ENCODE results near the gene FHIT. TPM values are rescaled to one million over a fixed set of nuclear protein-coding genes. Genes with fewer than 3 reads are reported as not detected.
"Not testable (repeated sequence)": the region's sequence is repeated elsewhere in the genome, so short reads cannot be mapped to it uniquely, and the experiment has no call there.

Gene FHIT
- total and polyA plus RNA-seq, 2 experiments from 2014 or later: 0.22 to 0.90 TPM

GRCh38 chr3:61221759-61222362 is 29.4 kb downstream of the FHIT start:
- H3K9me2 ChIP-seq (ENCODE audit: insufficient read depth): no peaks in the 10 kb centered on the region
- no peaks in the 10 kb centered on the region for H4K20me1 ChIP-seq (ENCODE audit: insufficient read depth)
- no peak for TF ChIP-seq EZH2phosphoT487 (IDR thresholded peaks at IDR 0.05; ENCODE audit: insufficient read depth, low read depth)
- TF ChIP-seq EZH2 (IDR thresholded peaks at IDR 0.05; ENCODE audit: insufficient read depth, poor library complexity, severe bottlenecking): no peak
- no peaks in the 10 kb centered on the region for H3F3A ChIP-seq (ENCODE audit: insufficient read depth)
- H3K4me1 ChIP-seq (ENCODE audit: insufficient read depth): no peaks in the 10 kb centered on the region
- no peak overlapping the region for H3K27ac ChIP-seq
- H3K9ac ChIP-seq: no peak overlapping the region
- H3K4me3 ChIP-seq: no peak overlapping the region
- in situ Hi-C loops (cut with MboI): no loop called here
- H3K9me3 ChIP-seq (ENCODE audit: low read depth): no peaks in the 10 kb centered on the region
- H2AFZ ChIP-seq: no peak overlapping the region
- no peaks in the 10 kb centered on the region for H3K79me2 ChIP-seq (ENCODE audit: insufficient read depth)
- H3K27me3 ChIP-seq (replicated peaks; ENCODE audit: insufficient read depth): no peaks in the 10 kb centered on the region
- H3K4me2 ChIP-seq (ENCODE audit: unreplicated experiment): no peak overlapping the region
- no peaks in the 10 kb centered on the region for H3K36me3 ChIP-seq (ENCODE audit: low read depth)
- WGBS, 2 experiments (ENCODE audit: low coverage in 1 of 2, low lambda C conversion rate in 2 of 2, missing lambda C conversion rate in 2 of 2): 63 to 66% methylated on average over 6 of the region's 6 CpGs
- no peak for DNase-seq

- H3K9me3 ChIP-seq (ENCODE audit: low read depth): no peaks in the 10 kb centered on the region
Observed at GRCh38 chr3:61218504-61218903, 32.7 kb downstream of the FHIT start.

DNA sequence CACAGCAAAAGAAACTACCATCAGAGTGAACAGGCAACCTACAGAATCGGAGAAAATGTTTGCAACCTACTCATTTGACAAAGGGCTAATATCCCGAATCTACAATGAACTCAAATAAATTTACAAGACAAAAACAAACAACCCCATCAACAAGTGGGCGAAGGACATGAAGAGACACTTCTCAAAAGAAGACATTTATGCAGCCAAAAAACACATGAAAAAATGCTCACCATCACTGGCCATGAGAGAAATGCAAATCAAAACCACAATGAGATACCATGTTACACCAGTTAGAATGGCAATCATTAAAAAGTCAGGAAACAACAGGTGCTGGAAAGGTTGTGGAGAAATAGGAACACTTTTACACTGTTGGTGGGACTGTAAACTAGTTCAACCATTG is 35.1 kb downstream of the FHIT start:
- H3K9me2 ChIP-seq (ENCODE audit: insufficient read depth); H3K36me3 ChIP-seq (ENCODE audit: low read depth); H4K20me1 ChIP-seq (ENCODE audit: insufficient read depth); H3K9ac ChIP-seq; H3K4me2 ChIP-seq (ENCODE audit: unreplicated experiment); H3K4me3 ChIP-seq; H3K27me3 ChIP-seq (replicated peaks; ENCODE audit: insufficient read depth); in situ Hi-C loops (cut with MboI); H3K27ac ChIP-seq; DNase-seq; H3F3A ChIP-seq (ENCODE audit: insufficient read depth); H3K79me2 ChIP-seq (ENCODE audit: insufficient read depth); H2AFZ ChIP-seq; H3K9me3 ChIP-seq (ENCODE audit: low read depth); H3K4me1 ChIP-seq (ENCODE audit: insufficient read depth): not testable (repeated sequence)
- WGBS, 2 experiments (ENCODE audit: low coverage in 1 of 2, low lambda C conversion rate in 2 of 2, missing lambda C conversion rate in 2 of 2): 38 to 41% methylated on average over 3 of the region's 3 CpGs

More at GRCh38 chr3:61218504-61218903, 32.7 kb downstream of the FHIT start:
- Histone ChIP-seq H3K9me2 (ENCODE audit: insufficient read depth) (no peaks in the 10 kb centered on the region), H3K4me1 (ENCODE audit: insufficient read depth) (no peaks in the 10 kb centered on the region), H3K27me3 (replicated peaks; ENCODE audit: insufficient read depth) (no peaks in the 10 kb centered on the region), H4K20me1 (ENCODE audit: insufficient read depth) (no peaks in the 10 kb centered on the region), H3K4me3 (no peak overlapping the region), H3K79me2 (ENCODE audit: insufficient read depth) (no peaks in the 10 kb centered on the region), H3K36me3 (ENCODE audit: low read depth) (no peaks in the 10 kb centered on the region), H3K9ac (no peak overlapping the region), H3K4me2 (ENCODE audit: unreplicated experiment) (no peak overlapping the region), H3K27ac (no peak overlapping the region), H2AFZ (no peak overlapping the region), H3F3A (ENCODE audit: insufficient read depth) (no peaks in the 10 kb centered on the region)
- TF ChIP-seq EZH2 (IDR thresholded peaks at IDR 0.05; ENCODE audit: insufficient read depth, poor library complexity, severe bottlenecking) (no peak), EZH2phosphoT487 (IDR thresholded peaks at IDR 0.05; ENCODE audit: insufficient read depth, low read depth) (no peak)
- DNase-seq: no peak
- WGBS, 2 experiments (ENCODE audit: low coverage in 1 of 2, low lambda C conversion rate in 2 of 2, missing lambda C conversion rate in 2 of 2): 59 to 61% methylated on average over 4 of the region's 4 CpGs
- in situ Hi-C loops (cut with MboI): no loop called here

DNA sequence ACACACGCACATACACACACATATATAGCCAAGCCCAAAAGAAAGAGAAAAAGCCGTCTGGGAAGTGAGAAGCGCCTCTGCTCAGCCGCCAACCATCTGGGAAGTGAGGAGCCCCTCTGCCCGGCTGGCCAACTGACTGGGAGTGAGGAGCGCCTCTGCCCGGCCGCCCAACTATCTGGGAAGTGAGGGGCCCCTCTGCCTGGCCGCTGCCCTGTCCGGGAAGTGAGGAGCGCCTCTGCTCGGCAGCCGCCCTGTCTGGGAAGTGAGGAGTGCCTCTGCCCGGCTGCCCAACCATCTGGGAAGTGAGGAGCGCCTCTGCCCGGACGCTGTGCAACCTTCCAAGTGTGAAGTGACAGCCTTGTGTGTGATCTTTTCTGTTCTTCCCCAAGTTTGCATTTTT is 49.2 kb downstream of the FHIT start:
- Histone ChIP-seq H4K20me1 (ENCODE audit: insufficient read depth) (no peaks in the 10 kb centered on the region), H3K27me3 (replicated peaks; ENCODE audit: insufficient read depth) (no peaks in the 10 kb centered on the region), H3K4me1 (ENCODE audit: insufficient read depth) (no peaks in the 10 kb centered on the region), H3K9me2 (ENCODE audit: insufficient read depth) (no peaks in the 10 kb centered on the region), H3K27ac (no peak overlapping the region), H3K4me3 (no peak overlapping the region), H3K36me3 (ENCODE audit: low read depth) (no peaks in the 10 kb centered on the region), H3F3A (ENCODE audit: insufficient read depth) (no peaks in the 10 kb centered on the region), H3K9ac (no peak overlapping the region), H3K4me2 (ENCODE audit: unreplicated experiment) (no peak overlapping the region), H3K79me2 (ENCODE audit: insufficient read depth) (no peaks in the 10 kb centered on the region), H2AFZ (no peak overlapping the region), H3K9me3 (ENCODE audit: low read depth) (no peaks in the 10 kb centered on the region)
- in situ Hi-C loops (cut with MboI): no loop called here
- 79 to 85% methylated on average over 16 to 17 of the region's 17 CpGs for WGBS, 2 experiments (ENCODE audit: low coverage in 1 of 2, low lambda C conversion rate in 2 of 2, missing lambda C conversion rate in 2 of 2)
- no peak for DNase-seq
- TF ChIP-seq EZH2 (IDR thresholded peaks at IDR 0.05; ENCODE audit: insufficient read depth, poor library complexity, severe bottlenecking): no peak
- TF ChIP-seq EZH2phosphoT487 (IDR thresholded peaks at IDR 0.05; ENCODE audit: insufficient read depth, low read depth): no peak

- H3K4me3 ChIP-seq: no peak overlapping the region
- H3K9me2 ChIP-seq (ENCODE audit: insufficient read depth): no peaks in the 10 kb centered on the region
- no peaks in the 10 kb centered on the region for H3K79me2 ChIP-seq (ENCODE audit: insufficient read depth)
- no peaks in the 10 kb centered on the region for H3F3A ChIP-seq (ENCODE audit: insufficient read depth)
- DNase-seq: no peak
- H3K27me3 ChIP-seq (replicated peaks; ENCODE audit: insufficient read depth): no peaks in the 10 kb centered on the region
- no peaks in the 10 kb centered on the region for H3K9me3 ChIP-seq (ENCODE audit: low read depth)
- no peaks in the 10 kb centered on the region for H3K4me1 ChIP-seq (ENCODE audit: insufficient read depth)
- H3K36me3 ChIP-seq (ENCODE audit: low read depth): no peaks in the 10 kb centered on the region
- in situ Hi-C loops (cut with MboI): no loop called here
- no peak overlapping the region for H3K9ac ChIP-seq
- 69 to 71% methylated on average over 3 of the region's 3 CpGs for WGBS, 2 experiments (ENCODE audit: low coverage in 1 of 2, low lambda C conversion rate in 2 of 2, missing lambda C conversion rate in 2 of 2)
- no peak overlapping the region for H2AFZ ChIP-seq
- H4K20me1 ChIP-seq (ENCODE audit: insufficient read depth): no peaks in the 10 kb centered on the region
- no peak overlapping the region for H3K4me2 ChIP-seq (ENCODE audit: unreplicated experiment)
- TF ChIP-seq EZH2 (IDR thresholded peaks at IDR 0.05; ENCODE audit: insufficient read depth, poor library complexity, severe bottlenecking): no peak
- no peak for TF ChIP-seq EZH2phosphoT487 (IDR thresholded peaks at IDR 0.05; ENCODE audit: insufficient read depth, low read depth)
- H3K27ac ChIP-seq: no peak overlapping the region
Observed at GRCh38 chr3:61201071-61201470, 50.2 kb downstream of the FHIT start.

All from GM23248 (cell line).